GM12865 (cell line): Measurements from ENCODE around the gene ATG2B.

Experiments used
- DNase-seq: peaks from one replicate; pipeline ENCODE4 v3.0.0; 2010; ENCODE audit warnings: low read depth
- H3K4me3 ChIP-seq: 2 replicates; pipeline ENCODE4 v1.5.1; 2011; ENCODE audit warnings: mild to moderate bottlenecking, low read depth, low read length, control low read depth
- CTCF ChIP-seq: IDR thresholded peaks from 2 replicates; pipeline ENCODE4 v1.5.1; 2011; ENCODE audit warnings: low read length, control low read depth, low read depth, inconsistent platforms; ENCODE audit not compliant: insufficient read depth; ENCODE audit errors: missing control alignments

The ATG2B gene

GRCh38 chr14:96275177-96276112, 87.7 kb downstream of the ATG2B start:
- no peak overlapping the region for H3K4me3 ChIP-seq
- peak; percentile 67 for DNase-seq
- peak; percentile 91 for TF ChIP-seq CTCF

DNA sequence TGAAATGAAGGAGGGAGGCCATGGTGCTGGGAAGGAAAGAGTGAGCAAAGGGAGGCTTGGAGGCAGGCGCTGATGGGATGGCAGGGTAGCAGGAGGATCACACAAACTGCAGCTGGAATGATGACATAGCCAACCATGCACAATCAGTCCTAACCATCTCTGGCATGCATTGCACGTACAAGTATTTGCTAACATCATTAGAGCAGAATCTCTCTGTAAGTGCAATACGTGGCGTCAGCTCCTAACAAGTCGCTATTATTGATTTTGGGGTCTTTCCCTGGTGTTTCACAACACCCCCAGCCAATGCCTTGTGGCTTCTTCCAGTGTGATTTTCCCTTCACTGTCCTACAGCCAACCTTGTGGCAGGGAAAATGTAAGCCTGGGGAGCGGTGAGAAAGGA, 88.6 kb downstream of the ATG2B start:
- no peak overlapping the region for H3K4me3 ChIP-seq
- no peak for DNase-seq
- TF ChIP-seq CTCF = no peak

DNA sequence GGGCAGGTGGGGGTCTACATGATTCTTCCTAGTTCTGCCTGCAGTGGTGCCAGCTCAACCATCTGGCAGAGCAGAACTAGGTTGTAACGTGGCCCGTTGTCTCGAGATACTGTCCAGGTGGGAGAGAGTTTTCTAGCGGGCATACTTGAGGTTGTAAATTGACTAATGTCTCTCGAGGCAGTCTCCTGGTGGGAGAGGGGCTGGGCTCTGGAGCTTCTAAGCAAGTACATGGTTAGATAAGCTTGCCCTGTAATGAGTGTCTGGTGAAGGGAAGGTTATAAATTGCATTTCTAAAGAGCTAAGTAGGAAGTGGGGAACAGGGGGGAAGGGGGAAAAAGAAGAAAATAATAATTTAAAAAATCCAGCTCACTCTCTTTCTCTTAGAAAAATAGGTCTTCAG, 89.0 kb downstream of the ATG2B start:
- DNase-seq = no peak
- no peak for TF ChIP-seq CTCF
- no peak overlapping the region for H3K4me3 ChIP-seq

- H3K4me3 ChIP-seq = no peak overlapping the region
- no peak for TF ChIP-seq CTCF
- DNase-seq = no peak
Observed at GRCh38 chr14:96273629-96274028, 89.5 kb downstream of the ATG2B start.

GRCh38 chr14:96272777-96273473, 90.2 kb downstream of the ATG2B start:
- no peak for TF ChIP-seq CTCF
- no peak for DNase-seq
- no peak overlapping the region for H3K4me3 ChIP-seq

DNA sequence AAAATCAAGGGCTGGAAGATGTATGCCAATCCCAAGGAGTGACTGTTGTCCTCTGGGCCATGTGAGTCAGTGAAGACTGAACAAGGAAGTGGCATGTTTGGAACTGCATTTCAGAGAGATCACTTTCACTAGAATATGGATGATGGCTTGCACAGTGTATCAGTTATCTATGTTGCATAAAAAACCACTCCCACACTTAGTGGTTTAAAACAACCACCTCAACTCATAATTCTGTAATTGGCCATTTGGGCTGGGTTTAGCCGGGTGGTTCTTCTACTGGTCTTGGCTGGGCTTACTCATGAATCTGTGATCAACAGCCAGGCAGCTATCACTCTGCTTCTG, 91.7 kb downstream of the ATG2B start:
- DNase-seq = no peak
- no peak for TF ChIP-seq CTCF
- H3K4me3 ChIP-seq = no peak overlapping the region
